Measurements from ENCODE around the gene SPNS3.

Gene SPNS3

DNA sequence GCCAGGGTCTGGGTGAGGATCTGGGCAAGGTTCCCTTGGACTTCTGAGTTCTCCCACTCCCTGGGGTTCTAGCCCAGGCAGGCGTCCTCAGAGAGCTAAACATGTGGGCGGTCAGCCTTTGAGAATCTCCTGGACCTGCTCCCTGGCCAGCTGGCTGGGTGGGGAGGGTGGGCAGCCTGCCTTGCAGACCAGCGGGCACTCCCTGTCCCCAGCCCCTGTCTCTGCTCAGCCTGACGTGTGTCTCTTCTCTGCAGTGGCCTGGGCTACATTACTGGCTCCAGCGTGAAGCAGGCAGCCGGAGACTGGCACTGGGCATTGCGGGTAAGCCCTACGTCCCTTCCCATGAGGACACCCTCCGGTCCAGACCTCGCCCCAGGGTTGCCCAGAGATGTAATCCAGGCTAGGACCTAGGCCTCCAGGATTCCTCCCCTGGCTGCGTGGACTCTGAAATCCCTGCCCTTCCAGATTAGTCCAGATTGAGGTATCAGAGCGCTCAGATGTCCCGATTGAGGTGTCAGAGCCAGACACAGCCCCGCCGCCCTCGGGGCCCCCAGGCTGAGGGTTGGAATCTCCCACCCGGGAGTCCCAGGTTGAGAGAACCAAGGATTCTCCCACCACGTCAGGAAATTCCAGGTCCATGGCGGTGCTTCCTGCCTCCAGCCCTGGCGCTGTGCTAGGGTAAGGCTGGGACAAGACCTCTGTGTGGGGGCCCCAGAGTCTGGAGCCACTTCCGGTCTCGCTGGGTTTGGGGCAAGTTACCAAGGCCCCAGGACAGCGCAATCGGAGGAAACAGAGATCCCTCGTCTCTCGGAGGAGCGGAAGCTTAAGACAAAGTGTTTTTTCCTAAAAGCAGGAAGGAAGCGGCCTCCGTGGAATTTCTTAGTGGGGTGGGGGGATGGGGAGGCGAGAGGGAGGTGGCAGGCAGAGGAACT is 97.3 kb downstream of the SPNS3 start:
- DNase-seq (ENCODE audit: low read depth): no peak

DNA sequence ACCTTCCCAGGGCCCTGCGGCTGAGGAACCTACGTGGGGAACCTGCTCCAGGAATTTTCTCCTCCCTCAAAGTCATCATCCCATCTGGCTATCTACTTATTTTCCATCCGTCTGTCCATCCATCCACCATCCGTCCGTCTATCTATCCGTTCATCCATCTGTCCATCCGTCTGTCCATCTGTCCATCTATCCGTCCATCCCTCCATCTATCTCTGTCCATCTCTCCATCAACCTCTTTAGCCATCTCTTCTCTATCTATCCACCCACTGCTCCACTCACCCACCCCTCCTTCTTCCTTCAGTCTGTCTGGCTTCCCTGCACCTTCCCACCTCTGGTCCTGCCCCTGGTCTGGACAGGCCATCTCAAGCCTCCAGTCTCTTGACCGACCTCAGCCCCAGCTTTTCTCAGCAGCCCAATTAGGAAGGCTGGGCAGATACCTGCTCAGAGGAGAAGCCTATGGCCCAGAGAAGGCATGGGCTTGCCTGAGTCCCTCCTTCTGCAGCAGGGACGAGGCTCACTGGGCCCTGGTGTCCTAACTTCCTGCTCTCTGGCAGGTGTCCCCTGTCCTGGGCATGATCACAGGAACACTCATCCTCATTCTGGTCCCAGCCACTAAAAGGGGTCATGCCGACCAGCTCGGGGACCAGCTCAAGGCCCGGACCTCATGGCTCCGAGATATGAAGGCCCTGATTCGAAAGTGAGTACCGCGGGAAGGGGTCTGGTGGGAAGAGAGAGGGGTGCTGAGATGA is 98.4 kb downstream of the SPNS3 start:
- no peak for DNase-seq (ENCODE audit: low read depth)

DNA sequence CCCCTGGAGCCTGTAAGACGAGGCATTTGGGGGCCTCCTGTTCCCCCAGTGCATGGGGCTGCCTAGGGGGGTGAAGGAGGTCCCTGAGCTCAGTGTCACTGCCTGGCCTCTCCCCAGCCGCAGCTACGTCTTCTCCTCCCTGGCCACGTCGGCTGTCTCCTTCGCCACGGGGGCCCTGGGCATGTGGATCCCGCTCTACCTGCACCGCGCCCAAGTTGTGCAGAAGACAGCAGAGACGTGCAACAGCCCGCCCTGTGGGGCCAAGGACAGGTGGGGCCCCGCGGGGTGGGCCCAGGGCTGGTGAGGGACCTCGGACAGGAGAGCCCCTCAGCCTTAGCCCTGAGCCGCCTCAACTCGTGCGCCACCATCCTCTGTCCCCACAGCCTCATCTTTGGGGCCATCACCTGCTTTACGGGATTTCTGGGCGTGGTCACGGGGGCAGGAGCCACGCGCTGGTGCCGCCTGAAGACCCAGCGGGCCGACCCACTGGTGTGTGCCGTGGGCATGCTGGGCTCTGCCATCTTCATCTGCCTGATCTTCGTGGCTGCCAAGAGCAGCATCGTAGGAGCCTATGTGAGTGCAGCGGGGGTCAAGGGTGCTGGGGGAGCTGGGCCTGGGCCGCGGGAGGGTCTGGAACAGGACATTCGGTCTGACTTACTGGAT is 99.3 kb downstream of the SPNS3 start:
- no peak for DNase-seq (ENCODE audit: low read depth)

DNA sequence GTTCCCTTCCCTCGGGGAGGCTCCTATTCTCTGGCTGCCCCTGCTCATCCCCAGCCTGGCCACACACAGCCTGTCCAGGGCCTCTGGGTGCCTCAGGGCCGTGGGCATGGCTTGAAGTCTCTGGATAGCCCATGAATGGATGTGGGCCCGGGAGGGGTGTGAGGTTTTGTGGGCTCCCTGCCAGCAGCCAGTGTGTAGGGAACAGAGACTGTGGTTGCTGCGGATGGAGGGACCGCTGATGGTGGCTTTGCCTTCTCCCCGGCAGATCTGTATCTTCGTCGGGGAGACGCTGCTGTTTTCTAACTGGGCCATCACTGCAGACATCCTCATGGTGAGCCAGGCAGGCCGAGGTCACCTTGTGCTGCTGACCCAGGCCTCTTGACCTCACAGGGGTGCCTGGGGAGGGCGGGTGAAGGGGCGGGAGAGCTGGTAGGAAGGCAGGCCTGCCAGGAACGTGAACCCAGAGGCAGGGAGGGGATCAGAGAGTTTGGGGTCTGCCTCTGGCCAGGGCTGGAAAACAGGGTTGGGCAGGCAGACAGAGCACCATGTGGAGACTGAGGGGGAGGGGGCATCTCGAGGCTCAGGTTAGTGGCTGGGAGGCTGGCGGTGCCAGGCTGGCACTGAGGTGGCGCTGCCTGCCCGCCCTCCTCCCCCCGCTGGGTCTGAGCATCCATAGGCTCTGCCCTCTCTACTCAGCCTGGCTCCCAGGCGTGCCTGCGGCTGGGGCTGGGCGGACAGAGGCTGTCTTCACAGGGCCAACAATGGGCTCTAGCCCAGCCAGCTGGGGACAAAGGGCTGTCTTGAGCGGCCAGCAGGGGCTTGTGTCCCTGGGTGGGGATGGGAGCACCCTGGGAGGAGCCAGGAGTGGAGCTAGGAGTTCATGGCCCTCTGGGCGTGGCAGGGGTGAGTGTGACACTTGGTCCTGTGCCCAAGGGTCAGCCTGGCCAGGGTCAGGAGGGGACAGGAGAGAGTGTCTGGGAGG is 100.1 kb downstream of the SPNS3 start:
- DNase-seq (ENCODE audit: low read depth): no peak

DNA sequence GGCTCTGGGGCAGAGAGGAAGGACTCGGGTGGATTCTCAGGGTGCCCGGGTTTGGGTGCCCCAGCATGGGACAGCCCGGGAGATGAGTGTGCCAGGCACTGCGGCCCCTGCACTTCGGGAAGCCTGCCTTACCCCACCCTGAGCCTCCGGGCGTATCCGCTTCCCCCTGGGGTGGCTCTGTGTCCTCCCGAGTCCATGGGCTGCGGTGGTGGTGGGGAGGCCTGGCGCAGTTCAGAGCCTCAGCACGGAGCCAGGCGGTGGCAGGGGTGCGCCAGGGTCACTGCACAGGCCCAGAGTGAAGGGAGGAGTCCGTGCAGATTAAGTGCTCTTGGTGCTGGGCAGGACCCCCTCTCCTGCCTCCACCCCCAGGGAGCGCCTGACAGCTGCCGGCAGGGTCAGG is 100.8 kb downstream of the SPNS3 start:
- DNase-seq (ENCODE audit: low read depth): no peak

DNA sequence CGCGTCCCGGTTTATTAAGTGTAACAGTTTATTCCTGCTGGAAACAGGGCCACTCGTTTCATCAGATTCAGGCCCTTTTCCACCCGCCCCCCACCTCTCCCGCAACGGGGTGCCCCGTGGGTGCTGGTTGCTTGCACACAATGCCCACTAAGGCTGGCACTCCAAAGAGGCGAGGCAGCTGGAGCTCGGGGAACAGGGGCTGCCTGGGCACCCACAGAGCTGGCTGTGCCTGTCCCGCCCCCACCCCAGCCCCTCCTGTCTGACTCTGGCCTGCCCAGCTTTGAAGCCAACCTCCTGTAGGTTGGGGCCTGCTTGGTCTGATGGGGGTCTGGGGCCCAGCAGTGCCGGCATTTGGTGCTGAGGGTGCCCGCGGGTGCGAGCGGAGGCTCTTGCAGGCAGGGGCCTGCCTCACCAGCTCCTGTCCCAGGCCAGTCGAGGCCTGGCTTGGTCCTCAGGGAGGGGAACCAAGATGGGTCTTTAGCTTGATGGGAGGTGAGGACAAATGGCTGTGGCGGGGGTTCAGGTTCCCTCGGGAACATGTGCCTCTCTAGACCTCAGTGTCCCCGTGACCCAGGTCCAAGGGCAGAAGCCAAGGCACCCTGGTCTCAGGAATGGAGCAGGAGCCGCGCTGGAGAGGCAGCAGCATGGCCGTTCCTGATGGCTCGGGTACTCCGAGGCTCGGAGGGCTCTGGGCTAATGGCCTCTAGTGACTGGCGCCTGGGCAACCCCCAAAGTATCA is 101.4 kb downstream of the SPNS3 start:
- no peak for DNase-seq (ENCODE audit: low read depth)

DNA sequence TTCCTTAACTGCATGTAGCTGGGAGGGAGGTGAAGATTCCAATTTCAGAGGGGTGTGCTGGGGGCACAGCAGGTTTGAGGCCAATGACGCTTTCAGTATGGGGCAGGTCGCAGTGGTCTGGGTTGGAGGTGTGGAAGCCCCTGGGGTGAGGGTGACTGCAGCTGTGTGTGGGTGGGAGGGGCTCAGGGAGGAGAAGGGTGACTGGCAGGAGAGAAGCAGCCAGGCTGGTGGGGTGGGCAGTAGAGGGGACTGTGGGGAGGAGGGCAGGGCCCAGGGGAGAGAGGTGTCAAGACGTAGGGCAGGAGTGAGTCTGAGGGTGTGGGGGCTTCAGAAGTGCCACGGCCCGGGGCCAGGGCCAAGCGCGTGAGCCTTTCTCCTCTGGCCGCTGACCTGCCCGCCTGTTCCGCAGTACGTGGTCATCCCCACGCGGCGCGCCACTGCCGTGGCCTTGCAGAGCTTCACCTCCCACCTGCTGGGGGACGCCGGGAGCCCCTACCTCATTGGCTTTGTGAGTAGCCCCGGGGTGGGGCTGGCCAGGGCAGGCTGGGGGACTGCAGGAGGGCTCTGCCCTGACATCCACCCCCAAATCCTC is 102.0 kb downstream of the SPNS3 start:
- no peak for DNase-seq (ENCODE audit: low read depth)

DNA sequence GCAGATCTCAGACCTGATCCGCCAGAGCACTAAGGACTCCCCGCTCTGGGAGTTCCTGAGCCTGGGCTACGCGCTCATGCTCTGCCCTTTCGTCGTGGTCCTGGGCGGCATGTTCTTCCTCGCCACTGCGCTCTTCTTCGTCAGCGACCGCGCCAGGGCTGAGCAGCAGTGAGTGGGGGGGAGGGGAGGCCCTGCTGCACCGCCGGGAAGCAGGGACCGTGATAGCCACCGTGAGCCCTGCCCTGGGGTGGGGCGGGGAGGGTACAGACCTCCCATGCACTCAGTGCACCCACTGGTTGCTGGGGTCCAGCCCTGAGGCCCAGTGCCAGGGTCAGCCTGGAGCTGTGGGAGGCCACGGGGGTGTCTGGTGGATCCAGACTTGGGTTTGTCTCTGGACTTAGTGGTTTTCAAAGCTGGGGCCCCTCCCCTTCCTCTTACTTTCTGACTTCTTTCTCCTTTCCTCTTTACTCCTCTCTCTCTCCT is 102.6 kb downstream of the SPNS3 start:
- DNase-seq (ENCODE audit: low read depth): no peak

DNA sequence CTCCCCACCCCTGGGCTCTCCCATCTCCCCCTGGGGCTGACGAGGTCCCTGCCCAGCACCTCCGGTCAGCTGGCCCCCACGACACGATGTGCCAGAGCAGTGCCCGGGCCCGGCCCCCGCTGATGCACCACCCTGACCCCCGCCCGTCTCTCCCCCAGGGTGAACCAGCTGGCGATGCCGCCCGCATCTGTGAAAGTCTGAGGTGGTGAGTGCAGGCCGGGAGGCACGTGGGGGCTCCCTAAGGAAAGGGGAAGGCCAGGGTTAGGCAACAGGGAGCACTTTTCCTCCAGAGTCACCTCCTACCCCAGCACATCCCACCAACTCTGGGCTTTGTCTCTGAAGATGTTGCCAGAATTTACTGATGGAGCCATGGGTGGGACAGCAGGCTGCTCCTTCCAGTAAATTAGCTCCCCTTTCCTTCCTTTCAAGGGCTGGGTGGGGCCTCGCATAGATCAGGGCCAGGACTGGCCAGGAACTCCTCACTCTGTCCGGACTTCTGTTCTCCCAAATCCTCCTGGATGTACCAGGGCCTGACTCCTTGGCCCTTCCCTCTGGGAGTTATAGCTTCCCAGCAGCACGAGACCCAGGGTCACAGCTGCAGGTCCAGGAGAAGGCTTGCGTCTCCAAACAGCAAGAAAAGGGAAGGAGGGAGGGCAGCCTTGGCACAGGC is 103.1 kb downstream of the SPNS3 start:
- DNase-seq (ENCODE audit: low read depth): peak; percentile 27

Data from fibroblast of gingiva (primary cell).